ENCODE results near the gene LPP. TPM values are rescaled to one million over a fixed set of nuclear protein-coding genes. Genes with fewer than 3 reads are reported as not detected.

LPP gene
- total RNA-seq, 6 experiments from 2014 or later: 84.1 to 121 (median 102) TPM

DNA sequence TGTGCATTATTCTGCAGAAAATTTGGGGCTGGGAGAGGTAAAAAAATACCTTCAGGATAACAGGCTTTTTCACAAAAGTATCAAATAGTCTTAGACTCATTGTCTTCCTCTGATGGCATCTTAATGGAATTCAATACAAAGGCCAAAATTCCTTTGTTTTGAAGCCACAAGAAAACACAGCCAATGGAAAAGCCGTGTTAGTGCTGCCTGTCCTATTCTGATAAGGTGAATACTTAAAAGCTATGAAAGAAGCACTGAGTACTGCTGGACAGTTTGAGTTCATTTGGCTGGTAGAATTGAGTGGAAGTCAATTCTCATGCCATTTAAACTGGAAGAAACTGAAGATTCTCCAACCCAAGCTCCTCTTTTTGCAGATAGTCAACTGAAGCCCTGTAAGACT lies 622.5 kb downstream of the LPP start:
- Mint-ChIP-seq H3K27ac (no peak overlapping the region; the same call in 1 of the 2 replicates), H3K27me3 (ENCODE audit: insufficient read depth) (peaks cover 2% of the 10 kb centered on the region), H3K9me3 (no peaks in the 10 kb centered on the region), H3K4me1 (ENCODE audit: low read depth) (peaks cover 55% of the 10 kb centered on the region), H3K4me3 (no peak overlapping the region), H3K36me3 (ENCODE audit: low read depth) (peaks cover 8% of the 10 kb centered on the region)
- DNase-seq: peak; percentile 12
- TF ChIP-seq, protein P1, sequence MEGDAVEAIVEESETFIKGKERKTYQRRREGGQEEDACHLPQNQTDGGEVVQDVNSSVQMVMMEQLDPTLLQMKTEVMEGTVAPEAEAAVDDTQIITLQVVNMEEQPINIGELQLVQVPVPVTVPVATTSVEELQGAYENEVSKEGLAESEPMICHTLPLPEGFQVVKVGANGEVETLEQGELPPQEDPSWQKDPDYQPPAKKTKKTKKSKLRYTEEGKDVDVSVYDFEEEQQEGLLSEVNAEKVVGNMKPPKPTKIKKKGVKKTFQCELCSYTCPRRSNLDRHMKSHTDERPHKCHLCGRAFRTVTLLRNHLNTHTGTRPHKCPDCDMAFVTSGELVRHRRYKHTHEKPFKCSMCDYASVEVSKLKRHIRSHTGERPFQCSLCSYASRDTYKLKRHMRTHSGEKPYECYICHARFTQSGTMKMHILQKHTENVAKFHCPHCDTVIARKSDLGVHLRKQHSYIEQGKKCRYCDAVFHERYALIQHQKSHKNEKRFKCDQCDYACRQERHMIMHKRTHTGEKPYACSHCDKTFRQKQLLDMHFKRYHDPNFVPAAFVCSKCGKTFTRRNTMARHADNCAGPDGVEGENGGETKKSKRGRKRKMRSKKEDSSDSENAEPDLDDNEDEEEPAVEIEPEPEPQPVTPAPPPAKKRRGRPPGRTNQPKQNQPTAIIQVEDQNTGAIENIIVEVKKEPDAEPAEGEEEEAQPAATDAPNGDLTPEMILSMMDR (IDR thresholded peaks at IDR 0.05): no peak

DNA sequence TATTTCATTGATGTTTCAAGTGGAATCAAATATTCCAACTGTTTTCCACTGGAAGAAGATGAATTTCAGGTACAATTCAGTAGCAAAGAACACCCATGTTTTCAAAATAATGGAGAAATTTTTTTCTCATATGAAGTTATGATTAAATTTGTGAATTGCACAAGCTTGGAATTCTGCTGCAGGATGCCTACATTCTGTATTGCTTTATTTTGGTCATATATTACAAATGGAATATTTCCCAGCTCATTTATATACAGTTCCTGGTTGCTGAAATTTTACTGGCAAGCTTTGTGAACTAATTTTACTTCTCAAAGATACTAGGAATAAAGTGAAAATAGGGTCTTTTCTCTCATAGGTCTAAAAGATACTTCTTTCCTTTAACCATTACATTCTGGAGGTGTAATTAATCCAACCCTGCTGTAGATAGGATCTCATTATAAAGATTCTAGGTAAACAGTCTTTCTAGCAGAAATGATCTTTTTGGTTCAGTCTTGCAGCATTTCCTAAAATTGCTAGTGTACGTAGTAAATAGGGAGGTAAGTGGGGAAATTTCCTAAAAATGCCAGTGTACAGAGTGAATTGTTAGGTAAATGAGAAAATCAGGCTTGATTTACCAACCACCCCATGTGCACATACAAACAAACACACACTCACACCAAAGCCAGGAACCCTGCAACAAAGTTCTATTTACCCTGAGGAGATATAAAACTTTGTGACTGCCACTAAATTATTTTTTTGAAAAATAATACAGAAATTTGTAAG lies 624.3 kb downstream of the LPP start:
- Mint-ChIP-seq H3K36me3 (ENCODE audit: low read depth) (peaks cover 8% of the 10 kb centered on the region), H3K9me3 (no peaks in the 10 kb centered on the region), H3K4me3 (no peak overlapping the region), H3K27me3 (ENCODE audit: insufficient read depth) (peaks cover 2% of the 10 kb centered on the region), H3K27ac (no peak overlapping the region), H3K4me1 (ENCODE audit: low read depth) (peaks cover 47% of the 10 kb centered on the region)
- TF ChIP-seq, protein P1 (IDR thresholded peaks at IDR 0.05): no peak
- no peak for DNase-seq

DNA sequence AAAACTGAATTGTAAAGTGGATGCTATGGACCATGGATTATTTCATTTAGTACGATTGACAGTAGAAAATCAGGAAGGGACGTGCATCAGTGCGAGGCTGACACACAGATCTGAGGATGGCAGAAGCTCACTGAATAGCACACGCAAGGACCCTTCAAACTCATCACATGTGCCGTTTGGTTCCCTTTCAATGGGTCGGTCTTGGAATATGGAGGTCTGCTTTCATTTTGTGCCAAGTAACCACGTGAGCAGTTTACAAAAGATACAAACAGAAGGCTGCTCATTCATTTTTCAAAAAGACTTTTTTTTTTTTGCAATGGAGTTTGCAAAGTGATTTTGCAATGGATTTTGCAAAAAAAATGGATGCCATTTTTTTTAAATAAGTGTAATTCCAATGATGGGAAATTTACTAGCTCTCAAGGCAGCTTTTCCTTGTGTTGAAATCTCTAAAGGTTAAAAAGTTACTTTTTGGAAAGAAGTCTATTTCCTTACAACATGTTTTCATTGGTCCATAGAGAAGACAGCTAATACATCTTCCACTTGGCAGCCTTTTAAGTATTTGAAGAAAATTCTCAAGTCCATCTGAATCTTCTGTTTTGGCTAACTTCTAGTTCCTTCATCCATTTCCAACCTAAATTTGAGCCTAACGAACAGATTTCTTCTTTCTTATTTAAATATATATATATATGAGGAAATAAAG lies 625.5 kb downstream of the LPP start:
- DNase-seq: no peak
- TF ChIP-seq, protein P1 (IDR thresholded peaks at IDR 0.05): no peak
- peaks cover 2% of the 10 kb centered on the region for H3K27me3 Mint-ChIP-seq (ENCODE audit: insufficient read depth)
- H3K27ac Mint-ChIP-seq: no peak overlapping the region
- H3K36me3 Mint-ChIP-seq (ENCODE audit: low read depth): peaks cover 8% of the 10 kb centered on the region
- H3K9me3 Mint-ChIP-seq: no peaks in the 10 kb centered on the region
- no peak overlapping the region for H3K4me3 Mint-ChIP-seq
- H3K4me1 Mint-ChIP-seq (ENCODE audit: low read depth): peaks cover 43% of the 10 kb centered on the region

DNA sequence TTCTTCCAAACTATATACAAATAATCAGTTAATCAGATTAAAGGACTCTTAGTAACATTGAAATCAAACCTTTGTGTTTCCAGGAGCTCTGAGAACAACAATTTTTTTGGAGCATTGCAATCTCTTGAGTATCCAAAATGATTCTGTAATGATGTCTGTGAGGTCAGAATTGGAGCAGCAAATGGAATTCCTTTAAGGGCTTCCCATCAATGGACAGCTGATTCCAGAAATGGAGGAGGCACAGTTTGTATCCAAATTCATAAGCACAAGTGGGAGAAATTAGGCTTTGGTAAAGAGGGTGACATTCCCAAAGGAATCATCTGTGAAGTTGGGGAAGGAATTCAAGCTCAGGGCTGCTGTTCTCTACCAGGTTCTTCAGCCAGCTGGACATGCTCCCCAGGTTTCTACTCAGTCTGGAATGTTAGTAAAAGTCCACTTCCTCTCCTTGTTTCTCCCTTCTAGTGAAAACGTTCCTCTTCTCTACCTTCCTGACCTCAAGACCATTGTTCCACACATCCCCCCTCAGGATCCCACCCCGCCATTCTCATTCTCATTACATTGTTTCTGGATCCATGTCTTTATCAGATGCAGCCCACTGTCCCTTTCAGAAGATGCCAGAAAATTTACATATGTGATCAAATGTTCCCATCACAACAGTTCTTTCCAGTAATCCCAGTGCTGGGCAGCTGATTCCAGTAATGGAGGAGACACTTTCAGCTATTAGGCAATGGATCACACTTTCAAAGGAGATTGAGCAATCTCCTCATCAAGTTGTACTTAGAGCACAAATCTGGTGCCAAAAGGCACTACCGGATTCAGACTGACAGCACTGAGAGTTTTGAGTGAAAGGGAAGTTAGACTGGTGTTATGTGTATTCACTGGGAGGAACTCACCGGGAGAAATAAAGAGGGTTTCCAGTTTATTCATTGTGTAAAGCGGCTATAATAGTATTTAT lies 626.5 kb downstream of the LPP start:
- H3K36me3 Mint-ChIP-seq (ENCODE audit: low read depth): peaks cover 8% of the 10 kb centered on the region
- H3K4me3 Mint-ChIP-seq: no peak overlapping the region
- H3K27ac Mint-ChIP-seq: peak overlapping the region; percentile 17; the same call in 1 of the 2 replicates
- no peak for DNase-seq
- no peaks in the 10 kb centered on the region for H3K9me3 Mint-ChIP-seq
- H3K4me1 Mint-ChIP-seq (ENCODE audit: low read depth): peaks cover 36% of the 10 kb centered on the region
- TF ChIP-seq, protein P1 (IDR thresholded peaks at IDR 0.05): no peak
- H3K27me3 Mint-ChIP-seq (ENCODE audit: insufficient read depth): peaks cover 2% of the 10 kb centered on the region

DNA sequence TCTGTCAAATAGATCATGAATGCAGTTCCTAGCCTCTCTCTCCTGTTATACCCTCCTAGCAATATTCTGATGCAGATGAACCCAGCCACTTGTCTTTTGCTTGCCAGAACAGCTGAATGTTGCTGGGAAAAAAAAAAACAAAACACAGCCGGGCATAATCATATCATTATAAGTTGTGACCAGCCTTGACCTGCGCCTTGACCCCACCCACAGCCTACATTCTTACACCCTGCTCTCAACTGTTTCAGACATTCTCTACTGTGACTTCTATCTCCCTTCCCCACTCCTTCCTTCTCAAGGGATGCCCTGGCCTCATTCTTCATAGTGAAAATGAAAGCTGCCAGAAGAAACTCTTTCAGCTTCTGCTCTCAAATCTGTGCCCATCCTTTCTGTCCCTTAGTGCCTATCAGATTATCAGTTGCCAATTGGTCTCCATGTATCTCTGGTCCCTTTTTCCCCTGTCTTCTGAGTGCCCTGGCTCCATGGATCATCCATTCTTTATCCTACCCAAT lies 628.7 kb downstream of the LPP start:
- Mint-ChIP-seq H3K4me3 (no peak overlapping the region), H3K27ac (peak overlapping the region; percentile 3; the same call in 1 of the 2 replicates), H3K4me1 (ENCODE audit: low read depth) (peaks cover 15% of the 10 kb centered on the region), H3K36me3 (ENCODE audit: low read depth) (peaks cover 8% of the 10 kb centered on the region), H3K9me3 (no peaks in the 10 kb centered on the region), H3K27me3 (ENCODE audit: insufficient read depth) (no peaks in the 10 kb centered on the region)
- no peak for DNase-seq
- TF ChIP-seq, protein P1 (IDR thresholded peaks at IDR 0.05): no peak

All from HFFc6 (cell line).